Measurements from ENCODE around the gene CYBC1.

DNA sequence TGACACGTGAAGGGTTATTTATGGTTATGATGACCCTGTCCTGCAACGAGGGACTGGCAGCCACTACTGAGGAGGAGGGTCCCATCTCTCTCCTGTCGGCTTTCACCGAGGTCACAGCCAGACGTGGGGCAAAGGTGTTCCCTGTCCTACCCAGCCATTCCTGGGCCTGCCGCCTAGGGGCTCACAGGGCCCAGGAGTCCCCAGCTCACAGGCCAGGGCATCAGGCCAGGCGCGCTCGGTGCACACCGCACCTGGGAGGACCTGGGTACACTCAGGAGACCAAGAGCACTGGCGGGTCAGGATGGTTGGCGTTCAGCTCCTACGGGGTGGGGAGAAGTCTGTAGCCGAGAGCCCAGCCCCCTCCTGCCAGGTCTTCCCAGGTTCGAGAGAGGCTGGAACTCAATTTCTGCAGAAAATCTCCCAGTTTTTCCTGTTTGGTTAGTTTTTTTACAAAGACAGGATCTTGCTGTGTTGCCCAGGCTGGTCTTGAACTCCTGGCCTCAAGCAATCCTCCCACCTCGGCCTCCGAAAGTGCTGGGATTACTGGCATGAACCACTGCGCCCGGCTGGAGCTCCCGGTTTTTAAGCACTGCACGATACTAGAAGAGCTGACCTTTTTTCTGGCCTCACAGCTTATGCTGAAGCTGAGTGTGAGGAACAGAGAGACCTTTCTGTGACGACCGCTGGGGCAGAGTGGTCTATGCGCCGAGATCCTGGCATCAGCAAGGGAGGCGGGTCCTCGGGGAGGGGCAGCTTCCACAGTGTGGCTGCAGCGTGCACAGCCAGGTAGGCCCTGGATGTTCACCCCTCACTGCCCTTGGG lies 7.7 kb downstream of the CYBC1 start:
- TF ChIP-seq EZH2 (IDR thresholded peaks at IDR 0.05; ENCODE audit: borderline replicate concordance, low read length) (no peak), CTCF (conservative IDR thresholded peaks at IDR 0.05 in 1 of 2, IDR thresholded peaks at IDR 0.05 in 1 of 2; ENCODE audit: extremely low read depth in 1 of 2, insufficient read depth in 1 of 2, low read depth in 1 of 2, low read length in 2 of 2) (no peak)
